Measurements from ENCODE around the gene PBX1. TPM values are rescaled to one million over a fixed set of nuclear protein-coding genes. Genes with fewer than 3 reads are reported as not detected.

The PBX1 gene
- total RNA-seq, 1 experiment from 2014 or later = 102 TPM

DNA sequence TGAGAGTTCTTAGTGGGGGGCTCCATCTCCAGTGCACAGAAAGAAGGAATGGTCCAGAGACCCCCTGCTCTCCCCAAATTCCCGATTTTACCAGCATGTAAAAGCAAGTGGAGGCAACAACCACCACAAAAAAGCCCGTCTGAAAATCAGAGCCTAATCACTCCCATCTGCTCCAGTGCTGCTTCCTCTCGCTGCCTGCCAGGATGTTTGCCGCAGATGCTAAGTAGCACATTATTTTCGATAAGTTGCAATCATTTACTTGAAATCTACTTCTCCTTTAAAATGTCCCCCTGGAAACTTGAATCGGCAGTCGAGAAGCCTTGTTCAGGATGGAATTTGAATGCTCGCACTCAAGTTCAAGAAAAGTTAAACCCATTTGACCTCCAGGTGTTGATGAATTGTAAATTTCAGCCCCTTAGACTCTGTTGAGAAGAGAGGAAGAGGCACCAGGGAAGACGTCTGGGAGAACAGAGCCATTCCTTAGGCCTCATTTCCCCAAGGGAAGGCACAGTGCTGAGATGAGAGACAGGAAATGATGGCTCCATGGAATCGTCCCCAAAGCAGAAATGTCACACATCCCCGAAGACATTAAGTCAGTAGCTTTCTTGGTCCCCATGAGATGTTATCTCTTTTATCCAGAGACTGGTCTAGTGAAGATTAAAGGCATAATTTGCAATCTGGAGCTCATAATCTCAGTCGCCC lies 221.3 kb downstream of the PBX1 start:
- H3K27me3 Mint-ChIP-seq (ENCODE audit: low read depth) = no peaks in the 10 kb centered on the region
- DNase-seq (ENCODE audit: low spot score) = no peak
- H3K27ac Mint-ChIP-seq = peak overlapping the region; percentile 1
- no peak overlapping the region for H3K4me3 Mint-ChIP-seq
- peak; percentile 31; the same call in 1 of the 2 replicates for ATAC-seq
- ChIA-PET POLR2A (interaction anchor here (0.5 kb wide), 1 partner anchor 178 kb away, joined by 3 read pairs; no protein-coding TSS in a partner anchor), CTCF (interaction anchor here (0.6 kb wide), 1 partner anchor 21 kb away, joined by 3 read pairs; no protein-coding TSS in a partner anchor)
- no peaks in the 10 kb centered on the region for H3K9me3 Mint-ChIP-seq
- H3K4me1 Mint-ChIP-seq = peaks cover 59% of the 10 kb centered on the region
- TF ChIP-seq GRHL2 (CRISPR knock-in tag; IDR thresholded peaks at IDR 0.05; ENCODE audit: insufficient replicate concordance, severe bottlenecking) (no peak), FOXK1 (CRISPR knock-in tag; IDR thresholded peaks at IDR 0.05) (no peak), ZBTB21 (CRISPR knock-in tag; IDR thresholded peaks at IDR 0.05; ENCODE audit: borderline replicate concordance) (no peak), ZNF219 (CRISPR knock-in tag; IDR thresholded peaks at IDR 0.05; ENCODE audit: borderline replicate concordance) (no peak), NFYB (CRISPR knock-in tag; conservative IDR thresholded peaks at IDR 0.05; ENCODE audit: low read depth) (no peak), IRF2 (CRISPR knock-in tag; IDR thresholded peaks at IDR 0.05; ENCODE audit: borderline replicate concordance, low read depth) (no peak), ZNF317 (CRISPR knock-in tag; IDR thresholded peaks at IDR 0.05; ENCODE audit: borderline replicate concordance, low read depth) (no peak)
- TF ChIP-seq, protein P1, sequence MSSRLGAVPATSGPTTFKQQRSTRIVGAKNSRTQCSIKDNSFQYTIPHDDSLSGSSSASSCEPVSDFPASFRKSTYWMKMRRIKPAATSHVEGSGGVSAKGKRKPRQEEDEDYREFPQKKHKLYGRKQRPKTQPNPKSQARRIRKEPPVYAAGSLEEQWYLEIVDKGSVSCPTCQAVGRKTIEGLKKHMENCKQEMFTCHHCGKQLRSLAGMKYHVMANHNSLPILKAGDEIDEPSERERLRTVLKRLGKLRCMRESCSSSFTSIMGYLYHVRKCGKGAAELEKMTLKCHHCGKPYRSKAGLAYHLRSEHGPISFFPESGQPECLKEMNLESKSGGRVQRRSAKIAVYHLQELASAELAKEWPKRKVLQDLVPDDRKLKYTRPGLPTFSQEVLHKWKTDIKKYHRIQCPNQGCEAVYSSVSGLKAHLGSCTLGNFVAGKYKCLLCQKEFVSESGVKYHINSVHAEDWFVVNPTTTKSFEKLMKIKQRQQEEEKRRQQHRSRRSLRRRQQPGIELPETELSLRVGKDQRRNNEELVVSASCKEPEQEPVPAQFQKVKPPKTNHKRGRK (CRISPR knock-in tag; IDR thresholded peaks at IDR 0.05; ENCODE audit: borderline replicate concordance) = no peak
- TF ChIP-seq, protein P2, sequence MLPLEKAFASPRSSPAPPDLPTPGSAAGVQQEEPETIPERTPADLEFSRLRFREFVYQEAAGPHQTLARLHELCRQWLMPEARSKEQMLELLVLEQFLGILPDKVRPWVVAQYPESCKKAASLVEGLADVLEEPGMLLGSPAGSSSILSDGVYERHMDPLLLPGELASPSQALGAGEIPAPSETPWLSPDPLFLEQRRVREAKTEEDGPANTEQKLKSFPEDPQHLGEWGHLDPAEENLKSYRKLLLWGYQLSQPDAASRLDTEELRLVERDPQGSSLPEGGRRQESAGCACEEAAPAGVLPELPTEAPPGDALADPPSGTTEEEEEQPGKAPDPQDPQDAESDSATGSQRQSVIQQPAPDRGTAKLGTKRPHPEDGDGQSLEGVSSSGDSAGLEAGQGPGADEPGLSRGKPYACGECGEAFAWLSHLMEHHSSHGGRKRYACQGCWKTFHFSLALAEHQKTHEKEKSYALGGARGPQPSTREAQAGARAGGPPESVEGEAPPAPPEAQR (CRISPR knock-in tag; IDR thresholded peaks at IDR 0.05) = no peak
- TF ChIP-seq, protein P3, sequence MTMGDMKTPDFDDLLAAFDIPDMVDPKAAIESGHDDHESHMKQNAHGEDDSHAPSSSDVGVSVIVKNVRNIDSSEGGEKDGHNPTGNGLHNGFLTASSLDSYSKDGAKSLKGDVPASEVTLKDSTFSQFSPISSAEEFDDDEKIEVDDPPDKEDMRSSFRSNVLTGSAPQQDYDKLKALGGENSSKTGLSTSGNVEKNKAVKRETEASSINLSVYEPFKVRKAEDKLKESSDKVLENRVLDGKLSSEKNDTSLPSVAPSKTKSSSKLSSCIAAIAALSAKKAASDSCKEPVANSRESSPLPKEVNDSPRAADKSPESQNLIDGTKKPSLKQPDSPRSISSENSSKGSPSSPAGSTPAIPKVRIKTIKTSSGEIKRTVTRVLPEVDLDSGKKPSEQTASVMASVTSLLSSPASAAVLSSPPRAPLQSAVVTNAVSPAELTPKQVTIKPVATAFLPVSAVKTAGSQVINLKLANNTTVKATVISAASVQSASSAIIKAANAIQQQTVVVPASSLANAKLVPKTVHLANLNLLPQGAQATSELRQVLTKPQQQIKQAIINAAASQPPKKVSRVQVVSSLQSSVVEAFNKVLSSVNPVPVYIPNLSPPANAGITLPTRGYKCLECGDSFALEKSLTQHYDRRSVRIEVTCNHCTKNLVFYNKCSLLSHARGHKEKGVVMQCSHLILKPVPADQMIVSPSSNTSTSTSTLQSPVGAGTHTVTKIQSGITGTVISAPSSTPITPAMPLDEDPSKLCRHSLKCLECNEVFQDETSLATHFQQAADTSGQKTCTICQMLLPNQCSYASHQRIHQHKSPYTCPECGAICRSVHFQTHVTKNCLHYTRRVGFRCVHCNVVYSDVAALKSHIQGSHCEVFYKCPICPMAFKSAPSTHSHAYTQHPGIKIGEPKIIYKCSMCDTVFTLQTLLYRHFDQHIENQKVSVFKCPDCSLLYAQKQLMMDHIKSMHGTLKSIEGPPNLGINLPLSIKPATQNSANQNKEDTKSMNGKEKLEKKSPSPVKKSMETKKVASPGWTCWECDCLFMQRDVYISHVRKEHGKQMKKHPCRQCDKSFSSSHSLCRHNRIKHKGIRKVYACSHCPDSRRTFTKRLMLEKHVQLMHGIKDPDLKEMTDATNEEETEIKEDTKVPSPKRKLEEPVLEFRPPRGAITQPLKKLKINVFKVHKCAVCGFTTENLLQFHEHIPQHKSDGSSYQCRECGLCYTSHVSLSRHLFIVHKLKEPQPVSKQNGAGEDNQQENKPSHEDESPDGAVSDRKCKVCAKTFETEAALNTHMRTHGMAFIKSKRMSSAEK (CRISPR knock-in tag; IDR thresholded peaks at IDR 0.05; ENCODE audit: borderline replicate concordance) = no peak
- TF ChIP-seq, protein P4, sequence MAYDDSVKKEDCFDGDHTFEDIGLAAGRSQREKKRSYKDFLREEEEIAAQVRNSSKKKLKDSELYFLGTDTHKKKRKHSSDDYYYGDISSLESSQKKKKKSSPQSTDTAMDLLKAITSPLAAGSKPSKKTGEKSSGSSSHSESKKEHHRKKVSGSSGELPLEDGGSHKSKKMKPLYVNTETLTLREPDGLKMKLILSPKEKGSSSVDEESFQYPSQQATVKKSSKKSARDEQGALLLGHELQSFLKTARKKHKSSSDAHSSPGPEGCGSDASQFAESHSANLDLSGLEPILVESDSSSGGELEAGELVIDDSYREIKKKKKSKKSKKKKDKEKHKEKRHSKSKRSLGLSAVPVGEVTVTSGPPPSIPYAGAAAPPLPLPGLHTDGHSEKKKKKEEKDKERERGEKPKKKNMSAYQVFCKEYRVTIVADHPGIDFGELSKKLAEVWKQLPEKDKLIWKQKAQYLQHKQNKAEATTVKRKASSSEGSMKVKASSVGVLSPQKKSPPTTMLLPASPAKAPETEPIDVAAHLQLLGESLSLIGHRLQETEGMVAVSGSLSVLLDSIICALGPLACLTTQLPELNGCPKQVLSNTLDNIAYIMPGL (CRISPR knock-in tag; IDR thresholded peaks at IDR 0.05) = no peak
- no peaks in the 10 kb centered on the region for H3K36me3 Mint-ChIP-seq

DNA sequence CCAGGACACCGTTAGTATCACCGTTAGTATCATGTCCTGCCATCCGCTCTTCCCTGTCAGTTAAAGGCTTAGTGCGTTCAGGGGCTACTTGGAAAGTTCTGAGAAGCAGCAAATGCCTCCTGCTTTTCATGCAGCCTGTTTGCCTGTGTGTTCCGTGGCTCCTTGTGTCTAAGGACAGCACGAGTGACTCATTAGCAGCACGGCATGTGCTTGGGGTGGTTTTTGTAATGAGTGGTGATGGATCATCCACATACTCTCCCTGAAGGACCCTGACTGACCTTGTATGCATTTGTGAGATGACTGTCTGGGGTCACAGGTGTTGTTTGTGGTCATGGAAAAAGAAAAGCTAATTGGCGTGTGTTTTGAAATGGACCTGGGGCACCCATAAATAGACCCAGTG lies 221.9 kb downstream of the PBX1 start:
- Mint-ChIP-seq H3K9me3 (no peaks in the 10 kb centered on the region), H3K27me3 (ENCODE audit: low read depth) (no peaks in the 10 kb centered on the region), H3K4me3 (no peak overlapping the region), H3K27ac (no peak overlapping the region), H3K36me3 (no peaks in the 10 kb centered on the region), H3K4me1 (peaks cover 55% of the 10 kb centered on the region)
- CTCF ChIA-PET = interaction anchor here (0.6 kb wide), 1 partner anchor 22 kb away, joined by 3 read pairs; no protein-coding TSS in a partner anchor
- POLR2A ChIA-PET = interaction anchor here (0.5 kb wide), 1 partner anchor 178 kb away, joined by 3 read pairs; no protein-coding TSS in a partner anchor
- TF ChIP-seq, protein P2 (CRISPR knock-in tag; IDR thresholded peaks at IDR 0.05) = no peak
- DNase-seq (ENCODE audit: low spot score) (no peak), ATAC-seq (no peak)
